T-helper 1 cell treated with Interleukin-12 subunit alpha and Interleukin-12 subunit beta and Interleukin-4 antibody, amounts not matched to agents 30 ng/mL and 1 ng/mL, for 36 hours (primary cell): Measurements from ENCODE around the gene KIAA0586. TPM values are rescaled to one million over a fixed set of nuclear protein-coding genes. Genes with fewer than 3 reads are reported as not detected.
"Not testable (repeated sequence)": the region's sequence is repeated elsewhere in the genome, so short reads cannot be mapped to it uniquely, and the experiment has no call there.

ENCODE experiments used
- intact Hi-C: fragments of 100-400 bp; cut with micrococcal nuclease; formaldehyde crosslinking; loops from one replicate; pipeline ENCODE4 v1.15.1; 2024
- total RNA-seq: library from RNA; stranded (reverse); gene quantifications from 2 replicates; pipeline ENCODE4 v1.2.3, GENCODE V29; 2022

The KIAA0586 gene
- total RNA-seq = 23.4 and 26.9 TPM in 2 replicates

GRCh38 chr14:58427281-58428117 is at the start of gene KIAA0586, which contains the start of gene TIMM9:
Gene KIAA0586, plus strand, starts transcription at chr14:58427719. Its CDS starts 546 bp downstream, at chr14:58428265.
Gene TIMM9, minus strand, starts transcription at chr14:58427531. Its CDS starts 15,586 bp downstream, at chr14:58411945.
- intact Hi-C loops = loop anchor here (1.0 to 10.0 kb wide), 15 partner anchors 32 to 1847 kb away; partner anchors contain the start of genes ACTR10, AP5M1, ARID4A and ARMH4

GRCh38 chr14:58390830-58391229 is 36.7 kb upstream of the KIAA0586 start:
- intact Hi-C loops = no loop called here

GRCh38 chr14:58395562-58395811 is 32.0 kb upstream of the KIAA0586 start:
- intact Hi-C loops = loop anchor here (1.0 kb wide), 4 partner anchors 32 to 287 kb away; partner anchors contain the start of genes ARID4A, KIAA0586 and TIMM9

DNA sequence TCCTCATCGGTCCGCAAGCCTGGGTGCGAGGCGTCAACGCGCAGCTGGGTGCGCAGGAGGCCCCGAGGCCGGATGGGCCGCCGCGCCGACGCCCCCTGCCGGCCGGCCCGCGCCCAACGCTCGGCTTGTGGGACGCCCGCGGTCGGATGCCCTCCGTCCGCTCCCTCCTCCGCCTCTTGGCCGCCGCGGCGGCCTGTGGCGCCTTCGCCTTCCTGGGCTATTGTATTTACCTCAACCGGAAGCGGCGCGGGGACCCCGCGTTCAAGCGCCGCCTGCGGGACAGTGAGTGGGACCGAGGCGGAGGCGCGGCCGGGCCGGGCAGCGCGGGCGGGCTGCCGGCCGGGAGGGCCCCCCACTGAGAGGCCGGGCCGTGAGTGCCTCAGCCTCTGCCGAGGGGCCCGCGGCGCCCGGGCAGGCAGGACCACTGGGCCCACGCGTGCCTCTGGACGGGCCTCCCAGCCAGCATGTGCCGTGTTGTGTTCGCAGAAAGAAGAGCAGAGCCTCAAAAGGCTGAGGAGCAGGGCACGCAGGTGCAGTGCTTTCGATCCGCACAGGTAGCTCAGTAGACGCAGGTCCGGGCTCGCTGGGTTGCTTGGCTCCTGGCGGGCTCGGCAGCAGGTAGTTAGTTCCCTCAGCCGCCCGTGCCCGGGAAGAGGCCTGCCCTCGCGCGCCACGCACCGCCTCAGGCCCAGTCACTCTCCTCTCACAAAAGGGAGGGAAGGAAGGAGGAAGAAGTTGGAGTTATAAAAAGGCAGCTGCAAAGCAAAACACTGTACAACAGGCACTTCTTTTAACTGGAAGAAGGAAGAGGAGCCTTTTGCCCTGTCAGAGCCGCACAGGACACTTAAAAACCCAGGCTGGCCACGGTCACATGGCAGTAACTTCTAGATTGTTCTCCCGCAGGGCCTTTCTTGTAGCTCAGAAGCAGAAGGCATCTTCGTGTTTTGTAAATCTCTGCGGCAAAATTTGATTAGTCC is 31.4 kb upstream of the KIAA0586 start, which contains the start of gene TOMM20L:
TSS of gene TOMM20L (plus strand) at position 119 of the 977 bp plus-strand sequence. CDS start at position 147, 28 bp downstream.
- intact Hi-C loops = loop anchor here (1.0 kb wide), 4 partner anchors 31 to 288 kb away; partner anchors contain the start of genes ARID4A, KIAA0586 and TIMM9

DNA sequence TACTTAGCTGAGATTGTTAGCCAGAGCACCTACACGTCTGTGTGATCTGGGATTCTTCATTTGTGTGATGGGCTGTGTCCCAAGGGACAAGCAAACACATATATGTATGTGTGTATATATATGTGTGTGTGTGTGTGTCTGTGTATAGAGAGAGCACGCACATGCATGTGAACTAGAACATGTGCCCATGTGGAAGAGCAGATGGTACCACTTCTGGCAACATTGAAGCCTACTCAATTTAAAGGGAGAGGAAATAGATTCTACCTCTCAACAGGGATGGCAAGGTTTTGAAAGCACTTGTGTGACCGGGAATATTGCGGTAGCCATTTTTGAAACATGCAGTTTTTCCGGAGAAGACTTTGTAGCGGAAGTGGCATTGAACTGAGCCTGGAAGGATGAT is 30.4 kb upstream of the KIAA0586 start:
- intact Hi-C loops = no loop called here

DNA sequence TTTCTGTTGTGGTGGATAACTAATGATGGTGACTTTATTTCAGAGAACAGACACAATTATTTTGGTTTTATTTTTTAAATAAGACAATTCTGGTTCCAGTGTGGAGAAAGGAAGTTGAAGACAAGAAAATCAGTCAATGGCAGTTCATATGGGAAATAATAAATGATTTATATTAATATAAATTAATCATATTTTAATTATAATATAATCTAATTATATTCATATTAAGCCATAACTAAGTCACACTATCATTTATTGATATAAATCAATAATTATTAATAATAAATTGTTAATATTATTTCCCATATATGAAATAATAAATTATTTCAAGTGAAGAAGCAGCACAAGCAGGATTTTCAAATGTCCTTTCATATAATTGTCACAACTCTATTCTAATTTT is 29.0 kb upstream of the KIAA0586 start:
- intact Hi-C loops = no loop called here

DNA sequence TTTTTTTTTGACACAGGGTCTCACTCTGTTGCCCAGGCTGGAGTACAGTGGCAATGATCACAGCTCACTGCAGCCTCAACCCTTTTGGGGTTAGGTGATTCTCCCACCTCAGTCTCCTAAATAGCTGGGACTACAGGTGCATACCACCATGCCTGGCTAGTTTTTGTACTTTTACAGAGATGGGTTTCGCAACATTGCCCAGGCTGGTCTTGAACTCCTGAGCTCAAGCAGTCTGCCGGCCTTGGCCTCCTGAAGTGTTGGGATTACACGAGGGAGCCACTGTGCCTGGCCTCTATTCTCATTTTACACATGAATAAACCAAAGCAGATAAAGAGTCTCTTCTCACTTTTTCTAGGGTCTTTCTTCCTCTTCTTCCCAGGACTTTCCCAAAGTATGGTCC is 28.6 kb upstream of the KIAA0586 start:
- intact Hi-C loops = no loop called here

GRCh38 chr14:58401587-58401986 is 25.9 kb upstream of the KIAA0586 start:
- intact Hi-C loops = no loop called here

DNA sequence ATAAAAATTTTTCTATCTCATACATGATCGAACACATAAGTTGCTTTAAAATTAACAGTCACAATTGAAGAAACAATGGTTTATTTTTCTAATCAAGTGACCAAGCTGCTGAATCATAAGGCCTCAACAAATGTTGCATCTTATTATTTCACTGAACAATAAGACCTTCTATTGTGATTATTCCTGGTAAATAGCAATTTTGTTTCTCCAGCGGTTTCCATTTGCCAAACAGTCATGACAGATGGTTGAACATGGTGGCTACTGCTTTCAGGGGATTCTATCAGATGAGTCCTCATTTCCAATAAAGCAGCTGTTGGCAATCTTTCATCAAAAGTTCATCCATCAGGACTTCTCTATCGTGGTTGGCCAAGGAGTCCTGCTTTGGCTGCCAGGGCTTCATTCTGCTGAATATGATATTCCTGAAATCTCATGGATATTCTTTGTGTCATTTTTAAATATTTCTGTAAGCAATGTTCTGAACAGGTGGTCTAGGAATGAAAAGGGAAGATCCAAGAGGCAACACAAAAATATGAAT is 18.8 kb upstream of the KIAA0586 start:
- intact Hi-C loops = no loop called here

GRCh38 chr14:58414845-58415244 is 12.7 kb upstream of the KIAA0586 start:
- intact Hi-C loops = no loop called here

DNA sequence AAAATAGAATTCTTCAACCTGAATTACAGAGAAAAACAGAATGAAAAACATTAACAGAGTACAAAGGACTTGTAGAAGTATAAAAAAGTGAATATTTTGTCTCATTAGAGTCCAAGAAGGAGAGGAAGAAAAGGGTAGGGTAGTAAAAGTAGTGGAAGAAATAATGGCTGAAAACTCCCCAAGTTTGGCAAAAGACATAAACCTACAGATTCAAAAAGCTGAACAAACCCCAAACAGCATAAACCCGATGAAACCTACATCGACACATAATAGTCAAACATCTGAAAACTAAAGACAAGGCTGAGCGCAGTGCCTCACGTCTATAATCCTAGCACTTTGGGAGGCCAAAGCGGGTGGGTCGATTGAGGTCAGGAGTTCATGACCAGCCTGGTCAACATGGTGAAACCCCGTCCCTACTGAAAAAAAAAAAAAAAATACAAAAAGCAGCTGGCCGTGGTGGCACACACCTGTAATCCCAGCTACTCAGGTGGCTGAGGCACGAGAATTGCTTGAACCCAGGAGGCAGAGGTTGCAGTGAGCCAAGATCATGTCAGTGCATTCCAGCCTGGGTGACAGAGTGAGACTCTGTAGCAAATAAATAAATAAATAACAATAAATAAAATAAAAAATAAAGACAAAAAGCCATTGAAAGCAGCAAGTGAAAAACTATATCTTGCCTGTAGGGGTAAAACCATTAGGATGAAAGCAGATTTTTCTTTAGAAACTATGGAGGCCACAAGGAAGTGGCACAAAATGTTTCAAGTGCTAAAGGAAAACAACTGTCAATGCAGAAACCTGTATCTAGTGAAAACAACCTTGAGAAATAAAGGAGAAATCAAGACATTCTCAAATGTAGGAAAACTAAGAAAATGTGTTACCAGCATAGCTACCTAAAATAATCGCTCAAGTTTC is 11.6 kb upstream of the KIAA0586 start:
- intact Hi-C loops = no loop called here

DNA sequence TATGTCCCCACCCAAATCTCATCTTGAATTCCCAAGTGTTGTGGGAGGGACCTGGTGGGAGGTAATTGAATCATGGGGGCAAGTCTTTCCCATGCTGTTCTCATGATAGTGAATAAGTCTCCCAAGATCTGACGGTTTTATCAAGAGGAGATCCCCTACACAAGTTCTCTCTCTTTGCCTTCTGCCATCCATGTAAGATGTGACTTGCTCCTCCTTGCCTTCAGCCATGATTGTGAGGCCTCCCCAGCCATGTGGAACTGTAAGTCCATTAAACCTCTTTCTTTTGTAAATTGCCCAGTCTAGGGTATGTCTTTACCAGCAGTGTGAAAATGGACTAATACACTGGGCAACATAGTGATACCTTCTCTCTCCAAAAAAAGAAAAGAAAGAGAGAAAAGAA is 10.6 kb upstream of the KIAA0586 start:
- intact Hi-C loops = not testable (repeated sequence)

DNA sequence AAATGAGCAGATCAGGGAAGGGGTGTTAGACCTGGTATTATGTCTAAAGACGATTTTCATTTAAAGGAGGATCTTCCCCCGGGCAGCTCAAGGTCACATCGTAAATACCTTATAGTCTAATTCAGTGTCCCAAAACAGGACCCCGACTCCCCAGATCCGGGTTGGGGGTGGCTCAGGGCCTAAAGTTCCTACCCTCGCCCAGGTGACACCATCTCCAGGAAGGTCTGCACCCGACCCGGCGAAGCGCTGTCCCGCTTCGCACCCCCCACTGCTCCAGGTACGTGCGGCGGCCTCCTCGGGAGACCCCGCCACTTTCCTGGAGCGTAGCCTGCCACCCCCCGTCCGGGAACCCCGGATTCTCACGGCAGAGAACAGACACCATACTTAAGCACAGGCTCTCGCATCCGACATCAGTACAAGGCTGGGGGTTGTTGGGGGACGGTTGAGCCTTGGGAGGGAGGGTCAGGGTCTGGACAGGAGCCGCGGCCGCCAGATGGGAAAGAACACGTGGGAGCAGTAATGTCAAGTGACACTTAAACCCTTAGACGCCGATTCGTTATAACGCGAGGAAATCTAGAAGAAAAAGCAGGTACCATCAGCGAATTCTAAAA is 744 bp upstream of the KIAA0586 start:
- intact Hi-C loops = loop anchor here (1.0 to 10.0 kb wide), 14 partner anchors 31 to 1846 kb away; partner anchors contain the start of genes ACTR10, ARID4A, ARMH4 and DAAM1

- intact Hi-C loops = loop anchor here (2.0 to 10.0 kb wide), 2 partner anchors 1159 to 1737 kb away; partner anchors contain the start of genes AP5M1, DHRS7 and EXOC5
These were observed 682 bp downstream of the KIAA0586 start for GRCh38 chr14:58428118-58428683.

- intact Hi-C loops = no loop called here
These were observed 2.6 kb downstream of the KIAA0586 start for GRCh38 chr14:58430156-58430555.

- intact Hi-C loops = no loop called here
These were observed 12.0 kb downstream of the KIAA0586 start for GRCh38 chr14:58439476-58439875.

GRCh38 chr14:58444627-58445026 is 17.1 kb downstream of the KIAA0586 start:
- intact Hi-C loops = no loop called here

DNA sequence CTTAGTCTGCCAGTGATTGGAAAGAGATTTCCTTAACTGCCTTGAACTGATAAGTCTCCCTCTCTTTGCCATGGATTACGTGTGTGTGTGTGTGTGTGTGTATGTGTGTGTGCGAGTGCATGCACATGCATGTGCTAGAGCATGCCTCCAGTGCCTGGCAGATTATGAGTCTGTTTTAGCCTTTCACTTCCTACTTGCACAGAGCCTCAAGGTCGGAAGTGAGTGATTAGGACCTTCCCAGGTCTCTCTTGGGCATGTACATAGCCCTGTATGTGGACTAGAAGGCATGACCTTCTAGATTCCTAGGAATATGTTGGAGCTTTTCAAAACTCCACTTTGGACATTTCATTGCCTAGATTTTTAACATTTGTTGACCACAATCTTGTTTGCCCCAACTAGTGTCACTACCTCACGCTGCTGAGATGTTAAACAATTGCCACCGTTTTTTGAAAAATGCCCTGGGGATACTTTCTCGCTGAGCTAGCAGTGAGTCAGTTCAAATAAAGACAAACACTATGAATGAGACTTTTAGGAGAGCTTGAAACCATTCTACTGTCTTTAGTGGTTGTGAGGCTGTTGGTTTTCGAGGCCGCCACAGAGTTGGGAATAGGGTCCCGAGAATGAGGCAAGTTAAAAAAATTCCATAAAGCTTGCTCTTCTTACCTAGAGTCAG is 28.2 kb downstream of the KIAA0586 start:
- intact Hi-C loops = no loop called here

DNA sequence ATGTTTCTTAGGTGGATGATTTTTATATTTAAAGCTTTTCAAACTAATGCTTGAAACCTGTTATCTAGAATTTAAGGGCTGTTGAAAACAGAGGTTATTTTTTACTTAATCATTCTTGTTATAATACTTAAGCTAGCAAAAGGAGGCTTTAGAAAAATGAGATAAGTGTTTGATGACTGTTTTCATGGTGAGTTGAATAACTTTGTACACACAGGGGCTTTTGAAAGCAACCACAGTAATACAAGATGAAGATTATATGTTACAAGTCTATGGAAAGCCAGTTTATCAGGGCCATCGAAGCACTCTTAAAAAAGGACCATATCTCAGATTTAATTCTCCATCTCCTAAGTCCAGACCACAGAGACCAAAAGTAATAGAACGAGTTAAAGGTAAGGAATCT is 33.3 kb downstream of the KIAA0586 start:
- intact Hi-C loops = no loop called here
